Gastrocnemius medialis (tissue), 4 donors: ENCODE measurements around the gene TFR2.

Source experiments
- CTCF ChIP-seq, 5 experiments: fragments of 450-650 bp in 3 of 5; fragments of 200-600 bp in 2 of 5; sonication (generic) in 2 of 5; IDR thresholded peaks in 4 of 5; conservative IDR thresholded peaks in 1 of 5; 1 replicate in 4 of 5; 2 replicates in 1 of 5; pipeline ENCODE4 v1.5.1; 2016 to 2019; ENCODE audit warnings: antibody characterized with exemption in 5 of 5, mild to moderate bottlenecking in 3 of 5, moderate library complexity in 3 of 5
- POLR2A ChIP-seq, 2 donors: fragments of 450-650 bp; IDR thresholded peaks; one replicate each; pipeline ENCODE4 v1.6.1; 2017; ENCODE audit warnings: antibody characterized with exemption in 2 of 2, mild to moderate bottlenecking in 2 of 2, moderate library complexity in 2 of 2

- TF ChIP-seq POLR2A (IDR thresholded peaks at IDR 0.05) (no peak), CTCF (IDR thresholded peaks at IDR 0.05 in 4 of 5, conservative IDR thresholded peaks at IDR 0.05 in 1 of 5) (no peak)
Observed at GRCh38 chr7:100630066-100630465, 11.3 kb downstream of the TFR2 start.
